Measurements from ENCODE around the gene P2RX2.

- TF ChIP-seq CTCF (conservative IDR thresholded peaks at IDR 0.05; ENCODE audit: low read length) (no peak), EZH2phosphoT487 (IDR thresholded peaks at IDR 0.05; ENCODE audit: borderline replicate concordance, low read depth, low read length) (no peak)
Measured at GRCh38 chr12:132581348-132582057, 37.1 kb upstream of the P2RX2 start.

All from OCI-LY7 (cell line).